Body of pancreas (tissue), 4 donors: ENCODE results near the gene PNMA8B. TPM values are rescaled to one million over a fixed set of nuclear protein-coding genes. Genes with fewer than 3 reads are reported as not detected.
A peak's percentile ranks its signal among the peaks of the same experiment; 100 is the strongest.

Experiments used
- ATAC-seq: fragments of 150-250 bp; one replicate; pipeline ENCODE4 v1.9.1; 2016
- DNase-seq, 4 donors: peaks; one replicate each; pipeline ENCODE4 v3.0.0-alpha.2; 2019
- H3K27ac ChIP-seq, 4 donors: fragments of 200-600 bp; sonication (generic); 1 replicate in 3 of 4; 2 replicates in 1 of 4; pipeline versions ENCODE4 v1.5.1 to v1.6.1; 2016 to 2019; ENCODE audit warnings: mild to moderate bottlenecking in 1 of 4, mixed read lengths in 1 of 4, moderate library complexity in 1 of 4
- H3K27me3 ChIP-seq, 2 donors: fragments of 200-600 bp; sonication (generic); one replicate each; pipeline ENCODE4 v1.6.0; 2016; ENCODE audit warnings: mild to moderate bottlenecking in 1 of 2
- H3K36me3 ChIP-seq, 2 donors: fragments of 200-600 bp; sonication (generic); replicated peaks in 1 of 2; 2 replicates each; pipeline ENCODE4 v1.5.1; 2016; ENCODE audit warnings: low read depth in 2 of 2; ENCODE audit not compliant: insufficient read depth in 1 of 2
- H3K4me1 ChIP-seq: fragments of 200-600 bp; sonication (generic); one replicate; pipeline ENCODE4 v1.6.0; 2016
- H3K4me3 ChIP-seq, 2 donors: fragments of 200-600 bp; sonication (generic); 1 replicate in 1 of 2; 2 replicates in 1 of 2; pipeline ENCODE4 v1.5.1; 2016 to 2019
- H3K9me3 ChIP-seq, 3 donors: fragments of 200-600 bp; sonication (generic); 1 replicate in 2 of 3; 2 replicates in 1 of 3; pipeline ENCODE4 v1.5.1; 2016
- POLR2A ChIP-seq, 3 donors: fragments of 450-650 bp; IDR thresholded peaks; one replicate each; pipeline ENCODE4 v1.6.1; 2016; ENCODE audit warnings: antibody characterized with exemption in 3 of 3, mild to moderate bottlenecking in 2 of 3
- WGBS, 2 donors: methylation state at CpG; one replicate each; pipeline ENCODE4 v1.1.5; 2017; 5-methylcytosine and 5-hydroxymethylcytosine counted together
- intact Hi-C: fragments of 100-400 bp; cut with DNase I; formaldehyde crosslinking; loops from one replicate; pipeline ENCODE4 v1.15.1; 2023
- total RNA-seq, 2 donors: library from RNA; depleted of rRNA; stranded (reverse); fragments of >200 nt; gene quantifications; one replicate each; pipeline ENCODE4 v1.1.0, GENCODE V29; 2016
- TF ChIP-seq, protein P1 (sequence below), 7 experiments: fragments of 450-650 bp in 4 of 7; fragments of 200-600 bp in 3 of 7; sonication (generic) in 3 of 7; IDR thresholded peaks; one replicate each; pipeline ENCODE4 v1.5.1; 2016 to 2019; ENCODE audit warnings: antibody characterized with exemption in 7 of 7

The PNMA8B gene
- total RNA-seq, 2 donors from 2014 or later, result 2.1 to 2.6 TPM

DNA sequence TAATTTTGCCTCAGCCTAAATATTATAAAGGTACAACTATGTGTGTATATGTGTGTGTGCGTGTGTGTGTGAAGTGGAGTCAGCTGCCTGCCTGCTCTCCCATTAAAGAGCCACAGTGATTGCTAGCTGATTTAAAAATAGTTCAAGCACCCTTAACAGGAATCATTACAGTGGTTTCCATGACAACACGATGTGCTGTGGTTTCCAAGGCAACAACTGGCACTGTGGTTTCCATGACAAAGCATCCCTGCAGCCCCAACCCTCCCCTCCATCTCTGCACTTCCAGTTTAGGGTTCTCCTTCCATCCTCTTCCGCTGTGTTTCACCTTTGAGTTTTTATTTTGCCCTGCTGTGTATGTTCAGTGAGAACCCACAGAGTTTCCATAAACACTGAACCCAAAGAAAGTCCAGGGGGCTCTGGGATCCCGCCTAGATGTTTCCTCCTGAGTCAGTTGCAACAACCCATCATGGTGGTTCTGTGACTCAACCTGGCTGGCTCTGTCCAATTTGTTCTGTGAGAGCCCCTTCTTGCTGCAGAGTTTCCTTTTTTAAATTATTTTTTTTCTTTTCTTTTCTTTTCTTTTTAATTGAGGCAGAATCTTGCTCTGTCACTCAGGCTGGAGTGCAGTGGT lies 17.2 kb downstream of the PNMA8B start:
- no peaks in the 10 kb centered on the region for H3K27me3 ChIP-seq
- no peak overlapping the region for H3K4me3 ChIP-seq
- DNase-seq, result no peak
- H3K9me3 ChIP-seq, result no peaks in the 10 kb centered on the region
- intact Hi-C loops, result no loop called here
- H3K27ac ChIP-seq, result no peak overlapping the region
- H3K4me1 ChIP-seq, result no peaks in the 10 kb centered on the region
- TF ChIP-seq, protein P1, sequence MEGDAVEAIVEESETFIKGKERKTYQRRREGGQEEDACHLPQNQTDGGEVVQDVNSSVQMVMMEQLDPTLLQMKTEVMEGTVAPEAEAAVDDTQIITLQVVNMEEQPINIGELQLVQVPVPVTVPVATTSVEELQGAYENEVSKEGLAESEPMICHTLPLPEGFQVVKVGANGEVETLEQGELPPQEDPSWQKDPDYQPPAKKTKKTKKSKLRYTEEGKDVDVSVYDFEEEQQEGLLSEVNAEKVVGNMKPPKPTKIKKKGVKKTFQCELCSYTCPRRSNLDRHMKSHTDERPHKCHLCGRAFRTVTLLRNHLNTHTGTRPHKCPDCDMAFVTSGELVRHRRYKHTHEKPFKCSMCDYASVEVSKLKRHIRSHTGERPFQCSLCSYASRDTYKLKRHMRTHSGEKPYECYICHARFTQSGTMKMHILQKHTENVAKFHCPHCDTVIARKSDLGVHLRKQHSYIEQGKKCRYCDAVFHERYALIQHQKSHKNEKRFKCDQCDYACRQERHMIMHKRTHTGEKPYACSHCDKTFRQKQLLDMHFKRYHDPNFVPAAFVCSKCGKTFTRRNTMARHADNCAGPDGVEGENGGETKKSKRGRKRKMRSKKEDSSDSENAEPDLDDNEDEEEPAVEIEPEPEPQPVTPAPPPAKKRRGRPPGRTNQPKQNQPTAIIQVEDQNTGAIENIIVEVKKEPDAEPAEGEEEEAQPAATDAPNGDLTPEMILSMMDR (IDR thresholded peaks at IDR 0.05), result no peak
- TF ChIP-seq POLR2A (IDR thresholded peaks at IDR 0.05), result no peak
- 36 to 57% methylated on average over 3 to 4 of the region's 4 CpGs for WGBS, 2 donors
- no peaks in the 10 kb centered on the region for H3K36me3 ChIP-seq
- no peak for ATAC-seq

DNA sequence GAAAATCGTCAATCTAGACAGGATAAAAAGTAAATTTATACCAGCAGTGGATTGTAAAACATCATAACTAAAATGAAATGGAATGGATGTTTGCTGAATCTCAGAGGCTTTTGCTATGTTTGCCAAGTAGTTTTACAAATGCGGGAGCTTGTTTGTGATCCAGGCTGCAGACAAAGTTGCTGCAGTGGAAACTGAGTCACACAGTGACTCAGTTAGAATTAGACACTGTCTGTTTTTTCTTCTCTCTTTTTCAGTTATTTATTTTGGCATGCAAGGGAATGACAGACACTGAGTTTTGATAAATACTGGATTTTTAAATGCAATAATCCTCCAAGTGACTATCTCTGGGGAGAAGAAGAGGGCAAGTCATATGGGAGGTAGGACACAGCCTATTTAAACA lies 19.7 kb downstream of the PNMA8B start:
- H3K27me3 ChIP-seq, result no peaks in the 10 kb centered on the region
- H3K4me3 ChIP-seq, result no peak overlapping the region
- H3K36me3 ChIP-seq, result no peaks in the 10 kb centered on the region
- TF ChIP-seq, protein P1 (IDR thresholded peaks at IDR 0.05), result no peak
- no peak for TF ChIP-seq POLR2A (IDR thresholded peaks at IDR 0.05)
- ATAC-seq, result no peak
- intact Hi-C loops, result no loop called here
- H3K4me1 ChIP-seq, result peaks cover 10% of the 10 kb centered on the region
- no peaks in the 10 kb centered on the region for H3K9me3 ChIP-seq
- WGBS, 2 donors, result 70 to 76% methylated on average over 2 of the region's 2 CpGs
- no peak for DNase-seq
- no peak overlapping the region for H3K27ac ChIP-seq

DNA sequence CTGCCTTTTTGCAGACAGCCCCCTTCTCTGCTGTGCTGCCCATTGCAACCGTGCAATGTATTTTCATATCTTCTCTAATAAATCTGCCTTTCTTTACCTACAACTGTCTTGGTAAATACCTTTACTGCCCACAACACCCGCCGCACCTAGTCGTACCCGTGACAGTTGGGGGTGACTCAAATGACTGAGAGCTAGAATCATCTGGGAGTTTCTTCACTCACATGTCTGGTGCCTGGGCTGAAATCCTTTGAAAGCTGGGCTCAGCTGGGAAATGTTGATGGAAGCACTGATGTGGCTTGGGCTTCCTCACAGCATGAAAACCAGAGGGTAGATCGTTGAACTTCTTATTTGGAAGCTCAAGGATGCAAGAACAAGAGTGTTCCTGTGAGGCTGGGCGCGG lies 21.5 kb downstream of the PNMA8B start:
- ATAC-seq (no peak), DNase-seq (no peak)
- Histone ChIP-seq H3K4me1 (peaks cover 17% of the 10 kb centered on the region), H3K9me3 (no peaks in the 10 kb centered on the region), H3K36me3 (no peaks in the 10 kb centered on the region), H3K4me3 (no peak overlapping the region), H3K27me3 (no peaks in the 10 kb centered on the region), H3K27ac (peak overlapping the region in 1 of 4 donors; percentile 50)
- WGBS, 2 donors, result 60 to 79% methylated on average over 8 of the region's 8 CpGs
- TF ChIP-seq POLR2A (IDR thresholded peaks at IDR 0.05), result no peak
- TF ChIP-seq, protein P1 (IDR thresholded peaks at IDR 0.05), result no peak
- intact Hi-C loops, result no loop called here

DNA sequence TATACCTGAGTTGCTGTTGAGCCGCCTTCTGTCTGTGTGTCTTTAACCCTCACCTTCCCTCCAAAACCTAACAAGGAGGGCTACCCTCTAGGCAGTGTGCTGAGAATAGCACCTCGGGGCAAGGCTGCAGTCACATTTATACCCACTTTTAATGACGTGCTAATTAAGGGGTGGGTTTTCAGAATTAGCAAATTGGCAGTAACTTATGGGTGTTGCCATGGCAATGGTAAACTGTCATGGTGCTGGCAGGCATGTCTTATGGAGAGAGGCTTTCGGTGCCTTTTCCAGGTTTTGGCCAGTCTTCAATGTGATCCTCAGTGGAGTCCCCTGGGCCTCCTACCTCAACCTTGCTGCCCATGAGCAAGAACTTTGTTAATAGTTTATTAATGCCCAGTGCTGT lies 23.1 kb downstream of the PNMA8B start:
- H3K27ac ChIP-seq, result no peak overlapping the region

More for the DNA sequence above, 23.1 kb downstream of the PNMA8B start:
- no peaks in the 10 kb centered on the region for H3K36me3 ChIP-seq
- ATAC-seq (no peak), DNase-seq (no peak)
- TF ChIP-seq POLR2A (IDR thresholded peaks at IDR 0.05), result no peak
- TF ChIP-seq, protein P1 (IDR thresholded peaks at IDR 0.05), result no peak
- intact Hi-C loops, result no loop called here
- H3K4me3 ChIP-seq, result no peak overlapping the region
- H3K9me3 ChIP-seq, result no peaks in the 10 kb centered on the region
- peaks cover 17% of the 10 kb centered on the region for H3K4me1 ChIP-seq
- 84 to 95% methylated on average over 4 of the region's 4 CpGs for WGBS, 2 donors
- H3K27me3 ChIP-seq, result no peaks in the 10 kb centered on the region
